Testis (tissue), 2 donors: ENCODE results near the gene PIP5KL1.

ENCODE experiments used
- POLR2A ChIP-seq: fragments of 450-650 bp; IDR thresholded peaks from one replicate; pipeline ENCODE4 v1.6.1; 2017; ENCODE audit warnings: antibody characterized with exemption, mild to moderate bottlenecking, moderate library complexity
- TF ChIP-seq, protein P1 (sequence below), 3 experiments: fragments of 450-650 bp in 2 of 3; fragments of 200-600 bp in 1 of 3; sonication (generic) in 1 of 3; IDR thresholded peaks; one replicate each; pipeline ENCODE4 v1.5.1; 2016 to 2019; ENCODE audit warnings: antibody characterized with exemption in 3 of 3, mild to moderate bottlenecking in 2 of 3, moderate library complexity in 1 of 3

DNA sequence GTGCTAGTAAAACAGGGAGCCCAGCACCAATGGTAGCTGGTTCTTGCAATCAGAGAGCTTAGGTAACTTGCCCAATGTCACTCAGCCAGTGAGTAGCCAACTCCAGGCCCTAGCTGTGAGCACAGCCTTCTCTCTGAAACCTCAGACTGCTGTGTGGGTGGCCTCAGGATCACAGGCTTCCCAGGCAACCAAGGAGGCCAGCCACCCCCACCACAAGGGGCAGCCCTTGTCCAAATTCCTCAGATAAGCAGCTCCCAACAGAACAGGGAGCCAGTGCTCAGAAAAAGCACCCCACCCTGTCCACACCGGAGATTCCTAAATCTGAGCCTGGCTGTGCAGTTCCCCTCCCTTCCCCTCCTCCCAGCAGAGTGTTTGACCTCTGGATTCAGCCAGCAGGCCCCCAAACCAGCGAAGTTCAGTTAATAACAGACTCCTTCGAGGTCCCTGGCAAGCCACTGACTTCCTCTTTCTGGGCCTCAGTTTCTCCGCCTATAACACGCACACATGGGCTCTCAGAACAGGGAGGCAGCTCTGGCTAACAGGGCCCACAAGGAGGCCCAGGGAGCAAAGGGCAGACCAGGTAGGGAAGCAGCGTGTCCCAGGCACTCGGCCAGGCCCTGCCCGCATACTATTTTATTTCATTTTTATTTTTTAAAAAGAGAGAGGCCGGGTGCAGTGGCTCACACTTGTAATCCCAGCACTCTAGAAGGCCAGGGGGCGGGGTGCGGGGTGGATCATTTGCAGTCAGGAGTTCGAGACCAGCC lies 47.5 kb upstream of the PIP5KL1 start:
- no peak for TF ChIP-seq POLR2A
- TF ChIP-seq, protein P1, sequence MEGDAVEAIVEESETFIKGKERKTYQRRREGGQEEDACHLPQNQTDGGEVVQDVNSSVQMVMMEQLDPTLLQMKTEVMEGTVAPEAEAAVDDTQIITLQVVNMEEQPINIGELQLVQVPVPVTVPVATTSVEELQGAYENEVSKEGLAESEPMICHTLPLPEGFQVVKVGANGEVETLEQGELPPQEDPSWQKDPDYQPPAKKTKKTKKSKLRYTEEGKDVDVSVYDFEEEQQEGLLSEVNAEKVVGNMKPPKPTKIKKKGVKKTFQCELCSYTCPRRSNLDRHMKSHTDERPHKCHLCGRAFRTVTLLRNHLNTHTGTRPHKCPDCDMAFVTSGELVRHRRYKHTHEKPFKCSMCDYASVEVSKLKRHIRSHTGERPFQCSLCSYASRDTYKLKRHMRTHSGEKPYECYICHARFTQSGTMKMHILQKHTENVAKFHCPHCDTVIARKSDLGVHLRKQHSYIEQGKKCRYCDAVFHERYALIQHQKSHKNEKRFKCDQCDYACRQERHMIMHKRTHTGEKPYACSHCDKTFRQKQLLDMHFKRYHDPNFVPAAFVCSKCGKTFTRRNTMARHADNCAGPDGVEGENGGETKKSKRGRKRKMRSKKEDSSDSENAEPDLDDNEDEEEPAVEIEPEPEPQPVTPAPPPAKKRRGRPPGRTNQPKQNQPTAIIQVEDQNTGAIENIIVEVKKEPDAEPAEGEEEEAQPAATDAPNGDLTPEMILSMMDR (IDR thresholded peaks at IDR 0.05) = no peak
